Chondrocyte (in vitro differentiated cells): ENCODE measurements around the gene GH2. TPM values are rescaled to one million over a fixed set of nuclear protein-coding genes. Genes with fewer than 3 reads are reported as not detected.
"Not testable (repeated sequence)": the region's sequence is repeated elsewhere in the genome, so short reads cannot be mapped to it uniquely, and the experiment has no call there.

Experiments
- DNase-seq: peaks from one replicate; pipeline ENCODE4 v3.0.0; 2021; ENCODE audit warnings: mixed read lengths, low spot score
- H3K27ac Mint-ChIP-seq: one replicate; pipeline ENCODE4 v1.8.0; 2021; ENCODE audit warnings: mild to moderate bottlenecking, moderate library complexity, mixed read lengths; ENCODE audit not compliant: unreplicated experiment
- H3K27me3 Mint-ChIP-seq: 2 replicates; pipeline ENCODE4 v1.8.0; 2021; ENCODE audit warnings: low read depth, mixed read lengths
- H3K36me3 Mint-ChIP-seq: 2 replicates; pipeline ENCODE4 v1.8.0; 2021; ENCODE audit warnings: low read depth, mixed read lengths
- H3K4me1 Mint-ChIP-seq: 2 replicates; pipeline ENCODE4 v1.8.0; 2021; ENCODE audit warnings: low read depth, mild to moderate bottlenecking, mixed read lengths
- H3K4me3 Mint-ChIP-seq: one replicate; pipeline ENCODE4 v1.8.0; 2021; ENCODE audit warnings: mild to moderate bottlenecking, moderate library complexity, mixed read lengths; ENCODE audit not compliant: unreplicated experiment
- H3K9me3 Mint-ChIP-seq: 2 replicates; pipeline ENCODE4 v1.8.0; 2021; ENCODE audit warnings: low read depth, mixed read lengths
- total RNA-seq: library from RNA; stranded (reverse); gene quantifications from 3 replicates; pipeline ENCODE4 v1.2.1, GENCODE V29; 2021
- TF ChIP-seq, protein P1 (sequence below): fragments of 200-600 bp; sonication (generic); IDR thresholded peaks from 2 replicates; pipeline ENCODE4 v1.5.0; 2021; ENCODE audit warnings: antibody characterized with exemption, mild to moderate bottlenecking, moderate library complexity

Gene GH2
- total RNA-seq, 1 donor from 2014 or later: not detected

DNA sequence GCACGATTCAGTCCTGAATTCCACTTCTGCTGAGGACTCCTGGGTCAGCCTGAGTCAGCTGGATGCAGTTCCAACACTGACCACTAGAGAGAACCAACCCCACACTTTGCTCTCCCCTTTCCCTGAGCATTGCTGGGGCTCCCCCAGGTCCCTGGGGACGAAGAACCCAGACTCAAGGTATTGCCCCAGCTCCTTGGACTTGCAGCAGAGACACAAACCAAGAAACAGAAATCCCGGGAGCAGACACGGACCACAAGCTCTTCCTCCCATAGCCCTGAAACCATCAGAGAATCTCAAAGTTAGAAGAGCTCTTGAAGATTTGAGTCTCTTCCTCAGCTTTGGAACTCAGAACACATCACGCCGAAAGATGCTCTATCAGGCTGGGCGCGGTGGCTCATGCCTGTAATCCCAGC, 37.6 kb upstream of the GH2 start:
- Mint-ChIP-seq H3K36me3 (no peaks in the 10 kb centered on the region), H3K27ac (peak overlapping the region; percentile 41), H3K27me3 (peaks cover 41% of the 10 kb centered on the region), H3K4me1 (peaks cover 4% of the 10 kb centered on the region), H3K9me3 (no peaks in the 10 kb centered on the region), H3K4me3 (no peak overlapping the region)
- TF ChIP-seq, protein P1, sequence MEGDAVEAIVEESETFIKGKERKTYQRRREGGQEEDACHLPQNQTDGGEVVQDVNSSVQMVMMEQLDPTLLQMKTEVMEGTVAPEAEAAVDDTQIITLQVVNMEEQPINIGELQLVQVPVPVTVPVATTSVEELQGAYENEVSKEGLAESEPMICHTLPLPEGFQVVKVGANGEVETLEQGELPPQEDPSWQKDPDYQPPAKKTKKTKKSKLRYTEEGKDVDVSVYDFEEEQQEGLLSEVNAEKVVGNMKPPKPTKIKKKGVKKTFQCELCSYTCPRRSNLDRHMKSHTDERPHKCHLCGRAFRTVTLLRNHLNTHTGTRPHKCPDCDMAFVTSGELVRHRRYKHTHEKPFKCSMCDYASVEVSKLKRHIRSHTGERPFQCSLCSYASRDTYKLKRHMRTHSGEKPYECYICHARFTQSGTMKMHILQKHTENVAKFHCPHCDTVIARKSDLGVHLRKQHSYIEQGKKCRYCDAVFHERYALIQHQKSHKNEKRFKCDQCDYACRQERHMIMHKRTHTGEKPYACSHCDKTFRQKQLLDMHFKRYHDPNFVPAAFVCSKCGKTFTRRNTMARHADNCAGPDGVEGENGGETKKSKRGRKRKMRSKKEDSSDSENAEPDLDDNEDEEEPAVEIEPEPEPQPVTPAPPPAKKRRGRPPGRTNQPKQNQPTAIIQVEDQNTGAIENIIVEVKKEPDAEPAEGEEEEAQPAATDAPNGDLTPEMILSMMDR: peak; percentile 90
- DNase-seq: peak; percentile 38

DNA sequence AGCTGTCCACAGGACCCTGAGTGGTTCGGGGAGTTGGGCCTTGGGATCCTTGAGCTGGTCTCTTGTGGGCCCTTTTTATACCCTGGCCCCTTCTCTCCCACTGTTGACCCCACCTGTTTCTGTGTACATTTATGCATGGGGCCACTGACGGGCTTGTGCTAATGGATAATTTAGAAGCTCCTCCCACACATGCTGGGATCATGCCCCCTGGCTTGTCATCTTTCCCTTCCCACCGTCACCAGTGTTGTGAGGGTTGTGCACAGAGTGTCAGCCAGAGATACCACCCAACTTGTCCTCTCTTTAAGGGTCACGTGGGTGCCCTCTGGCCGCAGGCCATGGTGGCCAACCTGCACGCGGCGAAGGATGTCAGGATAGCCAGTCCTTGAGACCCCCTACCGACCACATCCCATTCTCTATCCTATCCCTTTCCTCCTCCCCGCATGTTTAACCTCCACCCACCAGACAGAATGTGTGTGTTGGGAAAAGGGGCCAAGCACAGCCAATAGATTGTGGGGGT, 37.1 kb upstream of the GH2 start, which contains the start of gene GH1:
Gene GH1 (minus strand): TSS at position 51 of the 517 bp plus-strand sequence. CDS start 63 bp downstream, outside the sequence.
- Mint-ChIP-seq H3K27ac (peak within 1 kb of the TSS; percentile 41), H3K27me3 (peaks cover 42% of the 10 kb centered on the region)
- H3K4me3 Mint-ChIP-seq, H3K9me3 Mint-ChIP-seq, H3K4me1 Mint-ChIP-seq, H3K36me3 Mint-ChIP-seq: not testable (repeated sequence)
- peak; percentile 18 for DNase-seq

DNA sequence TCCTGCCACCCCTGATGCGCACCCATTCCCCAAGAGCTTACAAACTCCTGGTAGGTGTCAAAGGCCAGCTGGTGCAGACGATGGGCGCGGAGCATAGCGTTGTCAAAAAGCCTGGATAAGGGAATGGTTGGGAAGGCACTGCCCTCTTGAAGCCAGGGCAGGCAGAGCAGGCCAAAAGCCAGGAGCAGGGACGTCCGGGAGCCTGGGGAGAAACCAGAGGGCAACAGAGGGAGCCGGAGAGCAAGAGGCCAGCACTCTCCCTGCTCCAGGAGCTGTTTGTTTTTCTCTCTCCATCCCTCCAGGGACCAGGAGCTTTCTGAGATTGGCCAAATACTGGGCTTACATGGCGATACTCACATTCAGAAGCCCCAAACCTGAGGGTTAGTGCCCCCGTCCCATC, 36.6 kb upstream of the GH2 start:
- TF ChIP-seq, protein P1: no peak
- no peak overlapping the region for H3K27ac Mint-ChIP-seq
- peaks cover 42% of the 10 kb centered on the region for H3K27me3 Mint-ChIP-seq
- peaks cover 4% of the 10 kb centered on the region for H3K4me1 Mint-ChIP-seq
- no peaks in the 10 kb centered on the region for H3K9me3 Mint-ChIP-seq
- no peaks in the 10 kb centered on the region for H3K36me3 Mint-ChIP-seq
- no peak overlapping the region for H3K4me3 Mint-ChIP-seq
- peak; percentile 48 for DNase-seq

DNA sequence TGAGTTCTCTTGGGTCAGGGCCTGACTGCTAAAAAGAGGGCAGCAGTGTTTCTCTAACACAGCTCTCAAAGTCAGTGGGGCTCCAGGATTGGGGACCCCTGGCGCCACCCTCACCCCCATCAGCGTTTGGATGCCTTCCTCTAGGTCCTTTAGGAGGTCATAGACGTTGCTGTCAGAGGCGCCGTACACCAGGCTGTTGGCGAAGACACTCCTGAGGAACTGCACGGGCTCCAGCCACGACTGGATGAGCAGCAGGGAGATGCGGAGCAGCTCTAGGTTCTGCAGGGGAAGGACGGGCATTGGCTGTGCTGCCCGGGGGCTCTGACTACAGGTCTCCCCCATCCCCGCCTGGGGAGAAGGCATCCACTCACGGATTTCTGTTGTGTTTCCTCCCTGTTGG, 35.9 kb upstream of the GH2 start:
- Mint-ChIP-seq H3K9me3 (no peaks in the 10 kb centered on the region), H3K4me3 (no peak overlapping the region)

DNA sequence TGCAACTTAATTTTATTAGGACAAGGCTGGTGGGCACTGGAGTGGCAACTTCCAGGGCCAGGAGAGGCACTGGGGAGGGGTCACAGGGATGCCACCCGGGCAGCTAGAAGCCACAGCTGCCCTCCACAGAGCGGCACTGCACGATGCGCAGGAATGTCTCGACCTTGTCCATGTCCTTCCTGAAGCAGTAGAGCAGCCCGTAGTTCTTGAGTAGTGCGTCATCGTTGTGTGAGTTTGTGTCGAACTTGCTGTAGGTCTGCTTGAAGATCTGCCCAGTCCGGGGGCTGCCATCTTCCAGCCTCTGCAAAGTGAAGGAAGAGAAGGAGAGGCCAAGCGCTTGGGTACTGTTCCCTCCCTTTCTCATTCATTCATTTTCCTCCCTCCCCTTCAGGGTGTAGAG, 35.5 kb upstream of the GH2 start:
- peaks cover 39% of the 10 kb centered on the region for H3K27me3 Mint-ChIP-seq
- not testable (repeated sequence) for H3K4me3 Mint-ChIP-seq, H3K9me3 Mint-ChIP-seq, H3K27ac Mint-ChIP-seq, H3K4me1 Mint-ChIP-seq, DNase-seq, H3K36me3 Mint-ChIP-seq

More for the DNA sequence above, 35.9 kb upstream of the GH2 start:
- no peak overlapping the region for H3K27ac Mint-ChIP-seq
- TF ChIP-seq, protein P1: no peak
- DNase-seq: peak; percentile 56
- H3K4me1 Mint-ChIP-seq: peaks cover 4% of the 10 kb centered on the region
- no peaks in the 10 kb centered on the region for H3K36me3 Mint-ChIP-seq
- H3K27me3 Mint-ChIP-seq: peaks cover 42% of the 10 kb centered on the region

DNA sequence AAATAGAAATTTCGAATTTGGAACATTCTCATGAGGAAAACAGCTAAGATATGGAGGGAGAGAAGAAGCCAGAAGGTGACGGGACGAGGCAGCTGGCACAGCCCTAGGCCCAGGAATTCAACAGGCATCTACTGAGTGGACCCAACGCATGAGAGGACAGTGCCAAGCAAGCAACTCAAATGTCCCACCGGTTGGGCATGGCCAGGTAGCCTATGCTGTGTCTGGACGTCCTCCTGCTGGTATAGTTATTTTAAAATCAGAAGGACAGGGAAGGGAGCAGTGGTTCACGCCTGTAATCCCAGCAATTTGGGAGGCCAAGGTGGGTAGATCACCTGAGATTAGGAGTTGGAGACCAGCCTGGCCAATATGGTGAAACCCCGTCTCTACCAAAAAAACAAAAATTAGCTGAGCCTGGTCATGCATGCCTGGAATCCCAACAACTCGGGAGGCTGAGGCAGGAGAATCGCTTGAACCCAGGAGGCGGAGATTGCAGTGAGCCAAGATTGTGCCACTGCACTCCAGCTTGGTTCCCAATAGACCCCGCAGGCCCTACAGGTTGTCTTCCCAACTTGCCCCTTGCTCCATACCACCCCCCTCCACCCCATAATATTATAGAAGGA, 34.9 kb upstream of the GH2 start:
- H3K27ac Mint-ChIP-seq: no peak overlapping the region
- TF ChIP-seq, protein P1: no peak
- DNase-seq: peak; percentile 7
- no peak overlapping the region for H3K4me3 Mint-ChIP-seq
- H3K9me3 Mint-ChIP-seq: no peaks in the 10 kb centered on the region
- H3K36me3 Mint-ChIP-seq: no peaks in the 10 kb centered on the region
- H3K27me3 Mint-ChIP-seq: peaks cover 39% of the 10 kb centered on the region
- H3K4me1 Mint-ChIP-seq: peaks cover 4% of the 10 kb centered on the region

DNA sequence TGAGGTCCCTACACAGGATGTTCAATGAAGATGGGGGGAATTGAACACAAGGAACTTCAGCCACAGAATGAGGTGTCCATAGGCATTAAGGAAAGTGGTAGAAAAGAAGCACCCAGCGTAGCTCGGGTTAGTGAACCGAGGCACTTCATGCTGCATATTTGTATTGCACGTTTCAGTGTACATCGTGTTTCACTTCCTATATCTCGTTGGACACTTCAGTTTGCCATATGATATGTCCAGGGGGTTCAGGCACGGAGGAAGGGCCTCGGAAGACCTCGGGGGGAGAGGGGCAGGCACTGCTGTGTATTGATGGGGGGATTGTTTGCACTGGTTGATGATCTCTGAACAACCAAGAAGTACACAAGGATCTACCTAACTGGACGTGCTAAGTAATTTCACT, 34.0 kb upstream of the GH2 start:
- H3K4me1 Mint-ChIP-seq, H3K36me3 Mint-ChIP-seq, H3K4me3 Mint-ChIP-seq, H3K9me3 Mint-ChIP-seq, H3K27ac Mint-ChIP-seq: not testable (repeated sequence)
- H3K27me3 Mint-ChIP-seq: peaks cover 44% of the 10 kb centered on the region
- DNase-seq: peak; percentile 7
